GM18526 (cell line): ENCODE data around the gene ALG14.

Source experiments
- POLR2A ChIP-seq: IDR thresholded peaks from 3 replicates; pipeline ENCODE4 v1.6.1; 2011; ENCODE audit not compliant: insufficient read length; ENCODE audit errors: extremely low read depth

ALG14 gene

GRCh38 chr1:95005584-95005983 is 67.2 kb downstream of the ALG14 start:
- no peak for TF ChIP-seq POLR2A

GRCh38 chr1:95004013-95004412 is 68.7 kb downstream of the ALG14 start:
- no peak for TF ChIP-seq POLR2A

- TF ChIP-seq POLR2A: no peak
Observed at GRCh38 chr1:95003433-95003738, 69.4 kb downstream of the ALG14 start.

- no peak for TF ChIP-seq POLR2A
Observed at GRCh38 chr1:95002540-95003432, 70.0 kb downstream of the ALG14 start.

GRCh38 chr1:95002164-95002539 is 70.6 kb downstream of the ALG14 start:
- TF ChIP-seq POLR2A: no peak

GRCh38 chr1:94999456-95000131 is 73.2 kb downstream of the ALG14 start:
- no peak for TF ChIP-seq POLR2A

GRCh38 chr1:94998748-94999147 is 74.0 kb downstream of the ALG14 start:
- no peak for TF ChIP-seq POLR2A

GRCh38 chr1:94998114-94998513 is 74.6 kb downstream of the ALG14 start:
- no peak for TF ChIP-seq POLR2A

- TF ChIP-seq POLR2A: no peak
Observed at GRCh38 chr1:94994805-94995204, 77.9 kb downstream of the ALG14 start.

- no peak for TF ChIP-seq POLR2A
Observed at GRCh38 chr1:94993931-94994645, 78.7 kb downstream of the ALG14 start.

GRCh38 chr1:94992863-94993563 is 79.7 kb downstream of the ALG14 start:
- no peak for TF ChIP-seq POLR2A

- TF ChIP-seq POLR2A: no peak
Observed at GRCh38 chr1:94992161-94992560, 80.6 kb downstream of the ALG14 start.

GRCh38 chr1:94989911-94990473 is 82.8 kb downstream of the ALG14 start:
- TF ChIP-seq POLR2A: no peak

- TF ChIP-seq POLR2A: no peak
Observed at GRCh38 chr1:94989398-94989797, 83.4 kb downstream of the ALG14 start.

GRCh38 chr1:94988356-94988755 is 84.4 kb downstream of the ALG14 start:
- TF ChIP-seq POLR2A: no peak
